Osteoblast (primary cell): ENCODE measurements around the gene LZTFL1. TPM values are rescaled to one million over a fixed set of nuclear protein-coding genes. Genes with fewer than 3 reads are reported as not detected.

Experiments used
- DNase-seq: peaks from one replicate; pipeline ENCODE4 v3.0.0; 2011; ENCODE audit warnings: low spot score, mixed read lengths; ENCODE audit not compliant: insufficient read length; ENCODE audit errors: missing footprints
- H2AFZ ChIP-seq: 2 replicates; pipeline ENCODE4 v1.6.0; 2011; ENCODE audit warnings: mild to moderate bottlenecking, low read length
- H3K27ac ChIP-seq: 2 replicates; pipeline ENCODE4 v1.5.1; 2011; ENCODE audit warnings: mild to moderate bottlenecking, low read depth, low read length, moderate library complexity
- H3K27me3 ChIP-seq: 2 replicates; pipeline ENCODE4 v1.6.0; 2012; ENCODE audit warnings: mild to moderate bottlenecking, control low read depth, inconsistent platforms, low read length, moderate library complexity; ENCODE audit not compliant: insufficient read depth
- H3K36me3 ChIP-seq: 2 replicates; pipeline ENCODE4 v1.5.1; 2011; ENCODE audit warnings: mild to moderate bottlenecking, low read length, control low read depth, moderate library complexity; ENCODE audit not compliant: insufficient read depth
- H3K4me1 ChIP-seq: 2 replicates; pipeline ENCODE4 v1.5.1; 2011; ENCODE audit warnings: mild to moderate bottlenecking, low read length, control low read depth, moderate library complexity; ENCODE audit not compliant: insufficient read depth
- H3K4me2 ChIP-seq: 2 replicates; pipeline ENCODE4 v1.6.0; 2011; ENCODE audit warnings: mild to moderate bottlenecking, low read length; ENCODE audit not compliant: insufficient read depth
- H3K4me3 ChIP-seq: fragments of 200-600 bp; sonication (generic); 3 replicates; pipeline ENCODE4 v1.5.1; 2012; ENCODE audit warnings: mild to moderate bottlenecking, low read length, inconsistent platforms; ENCODE audit not compliant: insufficient read depth
- H3K79me2 ChIP-seq: 2 replicates; pipeline ENCODE4 v1.6.0; 2012; ENCODE audit warnings: mild to moderate bottlenecking, low read length, control low read depth, inconsistent platforms; ENCODE audit not compliant: insufficient read depth
- H3K9me3 ChIP-seq: 2 replicates; pipeline ENCODE4 v1.5.1; 2011; ENCODE audit warnings: low read depth, low read length, control low read depth
- H4K20me1 ChIP-seq: 2 replicates; pipeline ENCODE4 v1.6.0; 2012; ENCODE audit warnings: mild to moderate bottlenecking, low read length, control low read depth; ENCODE audit not compliant: insufficient read depth
- total RNA-seq: library from RNA; depleted of rRNA; stranded (reverse); fragments of >200 nt; gene quantifications from 2 replicates; pipeline ENCODE4 v1.2.3, GENCODE V29; 2012
- TF ChIP-seq, protein P1 (sequence below): IDR thresholded peaks from 2 replicates; pipeline ENCODE4 v1.5.1; 2011; ENCODE audit warnings: mild to moderate bottlenecking, low read depth, low read length, moderate library complexity; ENCODE audit errors: extremely low read depth

The LZTFL1 gene
- total RNA-seq, 1 donor, result 26.1 TPM

DNA sequence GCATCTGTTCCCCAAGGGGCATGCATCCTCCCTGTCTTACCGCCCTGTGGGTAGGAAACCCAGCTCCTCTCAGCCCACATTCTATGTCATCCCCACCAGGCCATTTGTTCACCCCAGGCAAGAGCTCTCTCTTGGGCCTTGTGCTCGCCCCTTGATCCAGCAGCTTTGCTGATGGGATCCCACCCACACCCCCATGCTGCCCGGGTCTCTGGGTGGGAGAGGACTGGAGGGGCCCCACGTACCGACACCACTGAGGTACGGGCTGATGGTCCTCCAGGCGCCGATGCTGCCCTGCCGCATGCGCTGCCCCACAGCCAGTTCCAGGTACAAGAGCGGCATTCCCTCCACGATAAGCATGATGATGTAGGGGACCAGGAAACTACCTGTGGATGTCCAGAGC lies 60.1 kb downstream of the LZTFL1 start:
- no peak overlapping the region for H2AFZ ChIP-seq
- H3K4me2 ChIP-seq, result no peak overlapping the region
- no peak for DNase-seq
- peaks cover 44% of the 10 kb centered on the region for H3K27me3 ChIP-seq
- no peaks in the 10 kb centered on the region for H3K79me2 ChIP-seq
- H4K20me1 ChIP-seq, result no peaks in the 10 kb centered on the region
- no peak overlapping the region for H3K27ac ChIP-seq
- no peaks in the 10 kb centered on the region for H3K4me1 ChIP-seq
- H3K36me3 ChIP-seq, result no peaks in the 10 kb centered on the region
- no peak overlapping the region for H3K4me3 ChIP-seq
- TF ChIP-seq, protein P1, sequence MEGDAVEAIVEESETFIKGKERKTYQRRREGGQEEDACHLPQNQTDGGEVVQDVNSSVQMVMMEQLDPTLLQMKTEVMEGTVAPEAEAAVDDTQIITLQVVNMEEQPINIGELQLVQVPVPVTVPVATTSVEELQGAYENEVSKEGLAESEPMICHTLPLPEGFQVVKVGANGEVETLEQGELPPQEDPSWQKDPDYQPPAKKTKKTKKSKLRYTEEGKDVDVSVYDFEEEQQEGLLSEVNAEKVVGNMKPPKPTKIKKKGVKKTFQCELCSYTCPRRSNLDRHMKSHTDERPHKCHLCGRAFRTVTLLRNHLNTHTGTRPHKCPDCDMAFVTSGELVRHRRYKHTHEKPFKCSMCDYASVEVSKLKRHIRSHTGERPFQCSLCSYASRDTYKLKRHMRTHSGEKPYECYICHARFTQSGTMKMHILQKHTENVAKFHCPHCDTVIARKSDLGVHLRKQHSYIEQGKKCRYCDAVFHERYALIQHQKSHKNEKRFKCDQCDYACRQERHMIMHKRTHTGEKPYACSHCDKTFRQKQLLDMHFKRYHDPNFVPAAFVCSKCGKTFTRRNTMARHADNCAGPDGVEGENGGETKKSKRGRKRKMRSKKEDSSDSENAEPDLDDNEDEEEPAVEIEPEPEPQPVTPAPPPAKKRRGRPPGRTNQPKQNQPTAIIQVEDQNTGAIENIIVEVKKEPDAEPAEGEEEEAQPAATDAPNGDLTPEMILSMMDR, result no peak
- H3K9me3 ChIP-seq, result no peaks in the 10 kb centered on the region

DNA sequence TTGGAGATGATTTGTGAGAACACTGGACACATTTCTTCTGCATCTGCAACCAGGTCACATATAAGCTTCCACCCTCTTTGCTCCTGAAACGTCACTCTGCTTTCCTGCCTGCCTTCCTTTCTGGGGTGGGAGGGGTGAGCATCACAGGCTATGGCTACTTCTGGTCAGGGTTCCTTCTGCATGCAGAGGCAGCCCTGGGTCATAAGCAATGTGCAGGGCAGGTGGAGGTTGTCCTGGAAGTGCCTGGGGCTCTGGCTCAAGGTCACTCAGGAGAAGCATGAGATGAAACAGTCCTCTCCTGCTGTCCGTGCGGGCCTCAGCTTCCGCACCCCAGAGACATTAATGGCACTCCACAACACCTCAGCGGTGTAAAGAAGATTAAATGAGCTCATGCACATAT lies 60.6 kb downstream of the LZTFL1 start:
- no peak for DNase-seq
- Histone ChIP-seq H3K79me2 (no peaks in the 10 kb centered on the region), H3K4me2 (no peak overlapping the region), H4K20me1 (no peaks in the 10 kb centered on the region), H3K9me3 (no peaks in the 10 kb centered on the region), H3K4me1 (no peaks in the 10 kb centered on the region), H3K27ac (no peak overlapping the region), H2AFZ (no peak overlapping the region), H3K36me3 (no peaks in the 10 kb centered on the region), H3K27me3 (peaks cover 44% of the 10 kb centered on the region), H3K4me3 (no peak overlapping the region)
- TF ChIP-seq, protein P1, result no peak

DNA sequence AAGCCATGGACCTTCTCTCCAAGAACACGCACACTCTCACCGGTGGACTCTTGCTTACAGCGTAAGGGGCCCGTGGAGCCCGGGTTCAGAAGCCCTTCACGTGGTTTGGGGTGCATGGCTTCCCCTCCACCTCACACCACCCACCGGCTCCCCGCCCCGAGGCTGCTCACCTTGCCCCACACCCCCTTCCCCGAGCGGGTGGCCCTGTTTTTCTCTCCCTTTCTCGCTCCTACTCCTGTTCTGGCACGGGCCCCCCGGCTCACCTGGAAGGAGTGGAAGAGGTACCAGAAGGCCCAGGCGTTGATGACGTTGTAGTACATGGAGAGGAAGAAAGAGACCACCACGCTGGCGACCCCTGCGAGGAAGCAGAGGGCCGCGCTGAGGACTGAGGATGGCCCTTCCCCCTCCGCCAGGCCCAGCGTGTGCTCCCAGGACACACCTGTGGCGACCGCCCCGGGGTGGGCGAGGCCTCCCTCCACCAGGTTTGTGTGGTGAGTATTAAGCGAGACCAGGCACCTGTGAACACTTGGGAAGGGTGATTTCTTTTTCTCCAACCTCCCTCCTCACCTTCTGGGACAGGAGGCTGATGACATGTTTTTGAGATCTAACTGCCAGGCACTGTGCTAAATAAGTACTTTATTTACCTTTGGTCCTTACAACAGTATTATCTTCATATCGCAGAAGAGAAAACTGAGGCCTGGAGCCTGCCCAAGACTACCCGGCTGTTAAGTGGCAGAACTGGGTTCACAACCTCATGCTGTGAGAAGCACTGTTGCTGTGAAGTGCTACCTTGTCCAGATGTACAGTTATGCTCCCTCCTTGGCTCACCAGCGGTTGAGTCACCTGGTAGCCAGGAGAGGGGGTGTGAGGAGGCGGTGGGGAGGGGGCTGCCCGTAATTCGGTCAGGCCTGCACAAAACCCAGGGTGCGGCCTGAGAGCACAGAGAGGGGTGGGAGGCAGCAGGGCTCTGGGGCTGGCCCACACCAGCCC lies 61.9 kb downstream of the LZTFL1 start:
- H3K36me3 ChIP-seq, result no peaks in the 10 kb centered on the region
- H3K27me3 ChIP-seq, result peaks cover 40% of the 10 kb centered on the region
- DNase-seq, result no peak
- H3K9me3 ChIP-seq, result no peaks in the 10 kb centered on the region
- no peaks in the 10 kb centered on the region for H3K79me2 ChIP-seq
- TF ChIP-seq, protein P1, result no peak
- H3K4me1 ChIP-seq, result no peaks in the 10 kb centered on the region
- no peak overlapping the region for H3K4me3 ChIP-seq
- H2AFZ ChIP-seq, result no peak overlapping the region
- no peak overlapping the region for H3K4me2 ChIP-seq
- H4K20me1 ChIP-seq, result no peaks in the 10 kb centered on the region
- no peak overlapping the region for H3K27ac ChIP-seq

DNA sequence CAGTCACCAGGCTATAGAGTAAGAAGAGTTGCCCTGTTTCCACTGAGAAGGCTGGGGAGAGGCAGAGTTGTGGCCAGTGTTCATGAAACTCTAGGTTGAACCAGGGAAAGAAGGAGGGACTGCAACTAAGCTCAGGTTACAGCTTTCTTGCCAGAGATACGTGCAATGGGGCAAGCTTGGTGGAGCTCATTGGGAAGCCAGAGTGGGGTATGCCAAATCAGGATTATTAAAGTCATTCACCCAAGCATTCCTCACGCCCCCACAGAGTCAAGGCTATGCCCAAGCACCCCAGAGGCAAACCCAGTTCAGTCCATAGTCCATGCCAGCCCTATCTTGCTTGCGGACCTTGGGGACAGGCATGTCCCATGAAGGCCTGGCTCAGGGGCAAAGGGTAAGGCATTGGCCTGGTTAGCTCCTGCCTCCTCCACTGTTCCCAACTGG lies 63.1 kb downstream of the LZTFL1 start:
- H3K27me3 ChIP-seq, result peaks cover 43% of the 10 kb centered on the region
- H3K9me3 ChIP-seq, result no peaks in the 10 kb centered on the region
- H3K4me3 ChIP-seq, result no peak overlapping the region
- no peak overlapping the region for H3K27ac ChIP-seq
- H3K36me3 ChIP-seq, result no peaks in the 10 kb centered on the region
- peak; percentile 87 for DNase-seq
- H4K20me1 ChIP-seq, result no peaks in the 10 kb centered on the region
- H3K79me2 ChIP-seq, result no peaks in the 10 kb centered on the region
- H2AFZ ChIP-seq, result no peak overlapping the region
- H3K4me2 ChIP-seq, result no peak overlapping the region
- H3K4me1 ChIP-seq, result no peaks in the 10 kb centered on the region
- TF ChIP-seq, protein P1, result no peak
